ENCODE data around the gene RTKN2. TPM values are rescaled to one million over a fixed set of nuclear protein-coding genes. Genes with fewer than 3 reads are reported as not detected.
"Not testable (repeated sequence)": the region's sequence is repeated elsewhere in the genome, so short reads cannot be mapped to it uniquely, and the experiment has no call there.

RTKN2 gene
- total RNA-seq, 1 donor from 2014 or later = 6.7 TPM

DNA sequence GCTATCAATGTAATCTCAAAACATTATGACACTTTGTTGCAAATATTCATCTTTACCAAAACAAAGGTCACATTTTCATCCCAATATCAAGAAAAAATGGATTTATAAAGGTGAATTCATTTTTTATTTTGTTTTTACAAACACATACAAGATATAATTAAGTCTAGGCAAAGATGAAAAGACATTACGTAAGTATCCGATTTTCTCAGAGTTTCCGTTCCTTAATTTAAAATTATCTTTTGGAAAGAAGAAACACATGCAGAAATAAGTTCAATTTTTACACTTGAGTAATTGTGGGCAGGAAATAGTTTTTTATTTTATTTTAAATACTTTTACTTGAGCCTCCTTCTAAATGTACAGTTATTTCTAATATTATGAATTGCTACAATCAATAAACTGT lies 24.6 kb downstream of the RTKN2 start:
- Histone ChIP-seq H3K4me3 (ENCODE audit: low read depth, low read length) (no peak overlapping the region), H3K27me3 (ENCODE audit: control insufficient read depth, insufficient read depth, low read length) (no peaks in the 10 kb centered on the region), H3K36me3 (ENCODE audit: control insufficient read depth, insufficient read depth, low read length) (no peaks in the 10 kb centered on the region)
- DNase-seq (ENCODE audit: low read depth) = no peak
- TF ChIP-seq, protein P1, sequence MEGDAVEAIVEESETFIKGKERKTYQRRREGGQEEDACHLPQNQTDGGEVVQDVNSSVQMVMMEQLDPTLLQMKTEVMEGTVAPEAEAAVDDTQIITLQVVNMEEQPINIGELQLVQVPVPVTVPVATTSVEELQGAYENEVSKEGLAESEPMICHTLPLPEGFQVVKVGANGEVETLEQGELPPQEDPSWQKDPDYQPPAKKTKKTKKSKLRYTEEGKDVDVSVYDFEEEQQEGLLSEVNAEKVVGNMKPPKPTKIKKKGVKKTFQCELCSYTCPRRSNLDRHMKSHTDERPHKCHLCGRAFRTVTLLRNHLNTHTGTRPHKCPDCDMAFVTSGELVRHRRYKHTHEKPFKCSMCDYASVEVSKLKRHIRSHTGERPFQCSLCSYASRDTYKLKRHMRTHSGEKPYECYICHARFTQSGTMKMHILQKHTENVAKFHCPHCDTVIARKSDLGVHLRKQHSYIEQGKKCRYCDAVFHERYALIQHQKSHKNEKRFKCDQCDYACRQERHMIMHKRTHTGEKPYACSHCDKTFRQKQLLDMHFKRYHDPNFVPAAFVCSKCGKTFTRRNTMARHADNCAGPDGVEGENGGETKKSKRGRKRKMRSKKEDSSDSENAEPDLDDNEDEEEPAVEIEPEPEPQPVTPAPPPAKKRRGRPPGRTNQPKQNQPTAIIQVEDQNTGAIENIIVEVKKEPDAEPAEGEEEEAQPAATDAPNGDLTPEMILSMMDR (IDR thresholded peaks at IDR 0.05; ENCODE audit: insufficient read depth, low read length, poor library complexity, severe bottlenecking) = no peak

DNA sequence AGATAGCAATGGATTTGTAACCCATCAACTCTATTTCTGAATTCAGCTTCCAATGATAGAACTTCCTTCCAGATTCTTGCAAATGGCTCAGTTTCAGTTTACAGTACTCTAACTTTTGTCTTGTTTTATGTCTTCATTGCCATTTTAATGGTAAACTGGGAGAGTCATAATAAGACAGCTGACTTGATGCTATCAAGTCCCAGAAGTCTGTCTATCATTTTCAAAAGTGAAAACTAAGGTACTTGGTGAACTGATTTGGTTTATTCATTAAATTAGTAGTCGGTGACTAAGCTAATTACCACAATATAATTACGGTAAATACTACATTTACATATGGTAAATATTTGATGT lies 25.0 kb downstream of the RTKN2 start:
- H3K27me3 ChIP-seq (ENCODE audit: control insufficient read depth, insufficient read depth, low read length) = no peaks in the 10 kb centered on the region
- TF ChIP-seq, protein P1 (IDR thresholded peaks at IDR 0.05; ENCODE audit: insufficient read depth, low read length, poor library complexity, severe bottlenecking) = no peak
- H3K4me3 ChIP-seq (ENCODE audit: low read depth, low read length) = peak overlapping the region; percentile 35
- DNase-seq (ENCODE audit: low read depth) = no peak
- no peaks in the 10 kb centered on the region for H3K36me3 ChIP-seq (ENCODE audit: control insufficient read depth, insufficient read depth, low read length)

- DNase-seq (ENCODE audit: low read depth) = peak; percentile 93
- not testable (repeated sequence) for H3K27me3 ChIP-seq (ENCODE audit: control insufficient read depth, insufficient read depth, low read length); H3K36me3 ChIP-seq (ENCODE audit: control insufficient read depth, insufficient read depth, low read length)
- peak overlapping the region; percentile 35 for H3K4me3 ChIP-seq (ENCODE audit: low read depth, low read length)
Measured at GRCh38 chr10:62242965-62243646, 25.5 kb downstream of the RTKN2 start.

DNA sequence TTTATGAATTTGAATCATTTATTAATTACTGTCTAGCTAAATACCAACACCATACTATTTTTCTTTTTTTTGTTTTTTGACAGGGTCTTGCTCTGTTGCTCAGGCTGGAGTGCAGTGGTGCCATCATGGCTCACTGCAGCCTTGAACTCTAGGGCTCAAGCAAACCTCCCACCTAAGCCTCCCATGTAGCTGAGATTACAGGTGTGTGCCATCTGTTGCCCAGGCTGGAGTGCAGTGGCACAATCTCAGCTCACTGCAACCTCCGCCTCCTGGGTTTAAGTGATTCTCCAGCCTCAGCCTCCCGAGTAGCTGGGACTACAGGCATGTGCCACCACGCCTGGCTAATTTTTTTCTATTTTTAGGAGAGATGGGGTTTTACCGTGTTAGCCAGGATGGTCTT lies 27.1 kb downstream of the RTKN2 start:
- H3K4me3 ChIP-seq (ENCODE audit: low read depth, low read length); H3K27me3 ChIP-seq (ENCODE audit: control insufficient read depth, insufficient read depth, low read length); H3K36me3 ChIP-seq (ENCODE audit: control insufficient read depth, insufficient read depth, low read length); DNase-seq (ENCODE audit: low read depth): not testable (repeated sequence)

DNA sequence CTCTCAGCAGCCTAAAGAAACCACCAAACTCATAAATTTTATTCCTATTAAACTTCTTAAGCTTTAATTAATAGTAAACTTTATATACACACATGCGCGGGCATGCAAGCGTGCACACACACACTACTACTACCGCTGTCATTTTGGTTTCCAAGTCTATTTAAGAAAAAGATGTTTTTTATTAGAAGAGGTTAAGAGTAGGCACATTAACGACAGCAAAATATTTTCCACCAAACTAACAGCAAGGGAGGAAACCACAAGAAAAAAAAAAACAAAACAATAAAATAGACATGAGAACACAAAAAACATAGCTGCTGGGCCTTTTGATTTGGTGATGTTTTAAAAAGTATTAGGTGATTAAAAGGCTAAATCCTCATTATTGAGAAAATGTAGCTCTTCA lies 28.6 kb downstream of the RTKN2 start:
- no peaks in the 10 kb centered on the region for H3K36me3 ChIP-seq (ENCODE audit: control insufficient read depth, insufficient read depth, low read length)
- no peaks in the 10 kb centered on the region for H3K27me3 ChIP-seq (ENCODE audit: control insufficient read depth, insufficient read depth, low read length)
- TF ChIP-seq, protein P1 (IDR thresholded peaks at IDR 0.05; ENCODE audit: insufficient read depth, low read length, poor library complexity, severe bottlenecking) = no peak
- no peak for DNase-seq (ENCODE audit: low read depth)
- no peak overlapping the region for H3K4me3 ChIP-seq (ENCODE audit: low read depth, low read length)

DNA sequence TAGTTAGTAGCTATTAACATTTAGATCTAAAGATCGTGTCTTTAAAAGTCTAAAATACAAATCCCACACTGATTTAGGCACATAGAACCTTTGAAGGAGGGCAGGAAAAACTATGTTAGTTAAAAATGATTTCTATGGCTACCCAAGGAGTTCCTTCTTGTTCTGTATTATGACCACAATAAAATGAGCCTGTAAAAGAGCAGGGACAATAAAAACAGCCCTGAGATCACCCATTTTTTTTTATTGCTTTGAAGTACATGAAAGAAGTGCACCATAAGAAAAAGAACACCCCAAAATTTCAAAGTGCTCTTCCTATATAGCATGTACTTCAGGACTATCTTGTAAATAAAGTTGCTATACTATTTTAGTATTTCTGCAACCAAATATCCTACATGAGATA lies 29.8 kb downstream of the RTKN2 start:
- no peak overlapping the region for H3K4me3 ChIP-seq (ENCODE audit: low read depth, low read length)
- DNase-seq (ENCODE audit: low read depth) = no peak
- no peaks in the 10 kb centered on the region for H3K36me3 ChIP-seq (ENCODE audit: control insufficient read depth, insufficient read depth, low read length)
- no peaks in the 10 kb centered on the region for H3K27me3 ChIP-seq (ENCODE audit: control insufficient read depth, insufficient read depth, low read length)
- TF ChIP-seq, protein P1 (IDR thresholded peaks at IDR 0.05; ENCODE audit: insufficient read depth, low read length, poor library complexity, severe bottlenecking) = no peak

GRCh38 chr10:62237966-62238365 lies 30.7 kb downstream of the RTKN2 start:
- DNase-seq (ENCODE audit: low read depth) = no peak
- no peaks in the 10 kb centered on the region for H3K27me3 ChIP-seq (ENCODE audit: control insufficient read depth, insufficient read depth, low read length)
- TF ChIP-seq, protein P1 (IDR thresholded peaks at IDR 0.05; ENCODE audit: insufficient read depth, low read length, poor library complexity, severe bottlenecking) = no peak
- H3K36me3 ChIP-seq (ENCODE audit: control insufficient read depth, insufficient read depth, low read length) = no peaks in the 10 kb centered on the region
- H3K4me3 ChIP-seq (ENCODE audit: low read depth, low read length) = no peak overlapping the region
